22Rv1 (cell line): Measurements from ENCODE around the gene ABCG2.

Experiments
- CTCF ChIP-seq: fragments of 450-650 bp; IDR thresholded peaks from 2 replicates; pipeline ENCODE4 v1.5.1; 2017; ENCODE audit warnings: mild to moderate bottlenecking
- ZFX ChIP-seq: fragments of 450-650 bp; IDR thresholded peaks from 2 replicates; pipeline ENCODE4 v1.6.1; 2017; ENCODE audit warnings: antibody characterized with exemption, borderline replicate concordance

DNA sequence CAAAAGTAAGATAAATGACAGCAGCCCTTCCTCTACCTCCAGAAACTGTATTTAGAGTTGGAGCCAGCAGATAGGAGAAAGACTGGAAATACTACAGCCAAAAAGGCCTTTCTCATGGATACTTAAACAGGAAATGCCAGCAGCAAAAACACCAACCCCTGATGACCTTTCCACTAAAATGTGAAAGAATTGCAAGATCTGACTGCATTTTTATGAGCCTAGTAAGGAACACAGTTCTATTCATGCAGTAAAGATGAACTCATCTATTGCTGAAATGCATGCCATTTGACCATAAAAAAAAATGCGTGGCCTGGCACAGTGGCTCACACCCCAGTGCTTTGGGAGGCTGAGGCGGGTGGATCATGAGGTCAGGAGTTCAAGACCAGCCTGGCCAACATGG is 19.9 kb downstream of the ABCG2 start:
- TF ChIP-seq CTCF: no peak
- no peak for TF ChIP-seq ZFX
